H1 (cell line): Measurements from ENCODE around the gene EML1. TPM values are rescaled to one million over a fixed set of nuclear protein-coding genes. Genes with fewer than 3 reads are reported as not detected.

ENCODE experiments used
- CTCF ChIA-PET: fragments of 300-600 bp; sonication (Branson Sonifier 250); formaldehyde crosslinking; loops from one replicate; lab custom pipeline; 2021; ENCODE audit not compliant: partially characterized antibody; lab: Charles Lee
- POLR2A ChIA-PET: fragments of 300-600 bp; sonication (Branson Sonifier 250); formaldehyde crosslinking; loops from one replicate; lab custom pipeline; 2021; ENCODE audit warnings: inconsistent platforms; ENCODE audit not compliant: partially characterized antibody; lab: Charles Lee
- DNase-seq, 2 experiments: peaks; one replicate each; pipeline versions ENCODE4 v3.0.0 to v3.0.0-alpha.2; 2010 to 2022; ENCODE audit warnings: low spot score in 2 of 2, low read depth in 1 of 2, mixed read lengths in 1 of 2
- FAIRE-seq: peaks from 2 replicates; lab custom pipeline; 2011; peaks lifted over from hg19 to GRCh38; lab: Jason Lieb, UNC
- H2AFZ ChIP-seq: 2 replicates; pipeline ENCODE4 v1.8.1; 2012; ENCODE audit warnings: low read length, inconsistent platforms
- H2AK5ac ChIP-seq: 2 replicates; pipeline ENCODE4 v1.6.1; 2013; ENCODE audit warnings: low read depth, low read length
- H2BK120ac ChIP-seq: replicated peaks from 2 replicates; pipeline ENCODE3; 2013; ENCODE audit warnings: low read depth, low read length, inconsistent platforms
- H2BK12ac ChIP-seq: 2 replicates; pipeline ENCODE4 v1.6.1; 2013; ENCODE audit warnings: low read depth, low read length
- H2BK15ac ChIP-seq: 2 replicates; pipeline ENCODE4 v1.6.1; 2013; ENCODE audit warnings: low read length
- H2BK20ac ChIP-seq: 2 replicates; pipeline ENCODE4 v1.6.1; 2013; ENCODE audit warnings: low read length
- H2BK5ac ChIP-seq: 2 replicates; pipeline ENCODE4 v1.6.1; 2013; ENCODE audit warnings: low read depth, low read length
- H3K14ac ChIP-seq: 2 replicates; pipeline ENCODE4 v1.6.1; 2013; ENCODE audit warnings: inconsistent platforms; ENCODE audit not compliant: insufficient read length
- H3K18ac ChIP-seq: 2 replicates; pipeline ENCODE4 v1.6.1; 2013; ENCODE audit warnings: low read length; ENCODE audit errors: extremely low read depth
- H3K23ac ChIP-seq: 2 replicates; pipeline ENCODE4 v1.6.1; 2013; ENCODE audit warnings: inconsistent platforms; ENCODE audit not compliant: insufficient read length
- H3K23me2 ChIP-seq: 2 replicates; pipeline ENCODE4 v1.6.1; 2013; ENCODE audit warnings: low read depth, low read length
- H3K27ac ChIP-seq: 2 replicates; pipeline ENCODE4 v1.6.1; 2011; ENCODE audit warnings: low read depth, low read length, inconsistent platforms
- H3K27me3 ChIP-seq, 4 experiments: replicated peaks in 1 of 4; 1 replicate in 1 of 4; 2 replicates in 3 of 4; pipeline versions ENCODE4 v1.6.1 to v1.8.1; 2011 to 2013; ENCODE audit warnings: low read length in 3 of 4, mild to moderate bottlenecking in 3 of 4, inconsistent platforms in 2 of 4, mixed read lengths in 2 of 4, moderate library complexity in 1 of 4; ENCODE audit not compliant: control insufficient read depth in 3 of 4, insufficient read depth in 3 of 4; ENCODE audit errors: extremely low read depth in 1 of 4
- H3K36me3 ChIP-seq, 4 experiments: 2 replicates each; pipeline versions ENCODE4 v1.6.1 to v1.8.1; 2011 to 2013; ENCODE audit warnings: mild to moderate bottlenecking in 4 of 4, low read length in 3 of 4, moderate library complexity in 2 of 4, control low read depth in 1 of 4, inconsistent platforms in 1 of 4; ENCODE audit not compliant: insufficient read depth in 4 of 4, control insufficient read depth in 2 of 4
- H3K4ac ChIP-seq: replicated peaks from 2 replicates; pipeline ENCODE3; 2013; ENCODE audit warnings: low read length, low read depth, mixed read lengths, inconsistent platforms; ENCODE audit not compliant: insufficient read length
- H3K4me1 ChIP-seq, 4 experiments: replicated peaks in 1 of 4; 1 replicate in 1 of 4; 2 replicates in 3 of 4; pipeline versions ENCODE4 v1.6.1 to v1.8.1; 2011 to 2013; ENCODE audit warnings: low read length in 3 of 4, inconsistent platforms in 2 of 4, mixed read lengths in 1 of 4; ENCODE audit not compliant: insufficient read depth in 4 of 4, control insufficient read depth in 3 of 4
- H3K4me2 ChIP-seq, 2 experiments: 2 replicates each; pipeline versions ENCODE4 v1.6.1 to v1.8.1; 2011 to 2013; ENCODE audit warnings: low read depth in 2 of 2, low read length in 2 of 2, control low read depth in 1 of 2, inconsistent platforms in 1 of 2, mild to moderate bottlenecking in 1 of 2; ENCODE audit not compliant: insufficient read depth in 1 of 2
- H3K4me3 ChIP-seq, 4 experiments: fragments of 200-600, 300-600 bp in 1 of 4; sonication (generic), shearing (Covaris generic), sonication (Bioruptor Twin) in 1 of 4; 2 replicates each; pipeline versions ENCODE4 v1.5.1 to v1.8.1; 2011 to 2016; ENCODE audit warnings: low read length in 4 of 4, low read depth in 3 of 4, control low read depth in 2 of 4, inconsistent platforms in 2 of 4, mild to moderate bottlenecking in 2 of 4, mixed read lengths in 1 of 4, moderate library complexity in 1 of 4; ENCODE audit not compliant: insufficient read depth in 2 of 4; ENCODE audit errors: extremely low read depth in 1 of 4
- H3K56ac ChIP-seq: replicated peaks from 2 replicates; pipeline ENCODE3; 2013; ENCODE audit warnings: low read depth, mild to moderate bottlenecking, mixed read lengths, low read length, inconsistent platforms; ENCODE audit not compliant: insufficient read length
- H3K79me1 ChIP-seq: 2 replicates; pipeline ENCODE4 v1.6.1; 2013; ENCODE audit warnings: low read depth, low read length, control low read depth
- H3K79me2 ChIP-seq, 2 experiments: 2 replicates each; pipeline versions ENCODE4 v1.6.1 to v1.8.1; 2012 to 2013; ENCODE audit warnings: low read length in 2 of 2, mild to moderate bottlenecking in 2 of 2, inconsistent platforms in 1 of 2; ENCODE audit not compliant: insufficient read depth in 2 of 2, control insufficient read depth in 1 of 2
- H3K9ac ChIP-seq, 4 experiments: replicated peaks in 1 of 4; 1 replicate in 1 of 4; 2 replicates in 3 of 4; pipeline versions ENCODE4 v1.6.1 to v1.8.1; 2011 to 2013; ENCODE audit warnings: low read depth in 3 of 4, low read length in 3 of 4, control low read depth in 2 of 4, mild to moderate bottlenecking in 2 of 4, moderate library complexity in 2 of 4, inconsistent platforms in 1 of 4; ENCODE audit errors: extremely low read depth in 1 of 4
- H3K9me3 ChIP-seq, 2 experiments: 2 replicates each; pipeline versions ENCODE4 v1.6.1 to v1.8.1; 2012 to 2013; ENCODE audit warnings: mild to moderate bottlenecking in 2 of 2, moderate library complexity in 2 of 2, control low read depth in 1 of 2, inconsistent platforms in 1 of 2, low read depth in 1 of 2, low read length in 1 of 2, mixed read lengths in 1 of 2; ENCODE audit not compliant: insufficient read depth in 2 of 2
- H4K20me1 ChIP-seq, 2 experiments: replicated peaks in 1 of 2; 2 replicates each; pipeline versions ENCODE3 to v1.8.1; 2011 to 2013; ENCODE audit warnings: inconsistent platforms in 2 of 2, low read length in 2 of 2, mild to moderate bottlenecking in 1 of 2; ENCODE audit not compliant: insufficient read depth in 2 of 2, control insufficient read depth in 1 of 2
- H4K5ac ChIP-seq: 2 replicates; pipeline ENCODE4 v1.6.1; 2013; ENCODE audit warnings: low read length, low read depth, mixed read lengths, inconsistent platforms; ENCODE audit not compliant: insufficient read length
- H4K8ac ChIP-seq: 2 replicates; pipeline ENCODE4 v1.8.0; 2013; ENCODE audit warnings: mild to moderate bottlenecking, moderate library complexity, low read length, inconsistent platforms; ENCODE audit not compliant: insufficient read depth; ENCODE audit errors: extremely low read depth
- H4K91ac ChIP-seq: replicated peaks from 2 replicates; pipeline ENCODE3; 2013; ENCODE audit warnings: low read length, mixed read lengths, inconsistent platforms; ENCODE audit not compliant: insufficient read length
- EGR1 ChIP-seq: IDR thresholded peaks from 2 replicates; pipeline ENCODE4 v1.6.1; 2011; ENCODE audit warnings: low read depth, low read length, borderline replicate concordance
- JUN ChIP-seq: IDR thresholded peaks from 2 replicates; pipeline ENCODE4 v1.6.1; 2011; ENCODE audit warnings: low read depth, mild to moderate bottlenecking, improper control_type of control experiment, low read length
- POLR2A ChIP-seq, 2 experiments: IDR thresholded peaks; 1 replicate in 1 of 2; 2 replicates in 1 of 2; pipeline ENCODE4 v1.6.1; 2011; ENCODE audit warnings: low read depth in 2 of 2, low read length in 2 of 2, mild to moderate bottlenecking in 2 of 2; ENCODE audit errors: control extremely low read depth in 1 of 2
- RAD21 ChIP-seq, 2 experiments: IDR thresholded peaks in 1 of 2; conservative IDR thresholded peaks in 1 of 2; 2 replicates each; pipeline ENCODE4 v1.6.1; 2011; ENCODE audit warnings: low read depth in 2 of 2, low read length in 2 of 2, improper control_type of control experiment in 1 of 2, inconsistent platforms in 1 of 2, mild to moderate bottlenecking in 1 of 2, moderate library complexity in 1 of 2
- SIX5 ChIP-seq: IDR thresholded peaks from 2 replicates; pipeline ENCODE4 v1.6.1; 2011; ENCODE audit warnings: mild to moderate bottlenecking, low read depth, low read length
- SP1 ChIP-seq: IDR thresholded peaks from 2 replicates; pipeline ENCODE4 v1.6.1; 2011; ENCODE audit warnings: low read depth, low read length
- WGBS, 2 experiments: shearing (Covaris generic) in 1 of 2; methylation state at CpG; one replicate each; pipeline versions ENCODE4 v1.1.6 to v1.1.7; 2013 to 2015; ENCODE audit warnings: low lambda C conversion rate in 2 of 2, mixed read lengths in 2 of 2, inconsistent platforms in 1 of 2, low coverage in 1 of 2, missing lambda C conversion rate in 1 of 2; ENCODE audit not compliant: insufficient replicate concordance in 2 of 2, insufficient coverage in 1 of 2, insufficient read length in 1 of 2; ENCODE audit errors: extremely low coverage in 1 of 2, missing lambda C conversion rate in 1 of 2; 5-methylcytosine and 5-hydroxymethylcytosine counted together
- polyA plus RNA-seq, 7 experiments: library from polyadenylated mRNA; depleted of rRNA in 3 of 7; stranded (reverse) in 5 of 7; unstranded in 2 of 7; fragments of >200 nt in 5 of 7; fragments of 200-250 nt in 2 of 7; gene quantifications; 1 replicate in 5 of 7; 2 replicates in 1 of 7; 4 replicates in 1 of 7; pipeline versions ENCODE4 v1.2.1 to v1.2.3, GENCODE V29; 2011 to 2013; ENCODE audit warnings: missing spikeins in 2 of 7, mixed read lengths in 2 of 7
- total RNA-seq: library from RNA; stranded (reverse); fragmentation: NEBNext Ultra II Directional; extraction: Animal tissue kit (Norgen Biotek cat#: 25700); gene quantifications from 2 replicates; pipeline ENCODE4 v1.2.1, GENCODE V29; 2021
- TF ChIP-seq, protein P1 (sequence below): IDR thresholded peaks from 2 replicates; pipeline ENCODE4 v1.6.1; 2012; ENCODE audit warnings: low read length, inconsistent platforms

The EML1 gene
- total and polyA plus RNA-seq, 2 of the 8 experiments (the other 6 are each of a cell fraction or from before 2014, with no cell fraction given), result 11.1 to 24.7 TPM

GRCh38 chr14:99904506-99904905, 111.3 kb downstream of the EML1 start:
- peaks cover 0 to 28% (median 16%) of the 10 kb centered on the region in 4 experiments; a peak in 6 of 8 replicates for H3K36me3 ChIP-seq
- FAIRE-seq, result no peak
- no peak overlapping the region for H3K56ac ChIP-seq
- no peak overlapping the region for H3K9ac ChIP-seq
- H2BK120ac ChIP-seq, result no peak overlapping the region
- DNase-seq, result no peak
- H3K4me1 ChIP-seq, result no peaks in the 10 kb centered on the region
- TF ChIP-seq JUN, result no peak
- no peak for TF ChIP-seq POLR2A (IDR thresholded peaks at IDR 0.05; ENCODE audit: control extremely low read depth in 1 of 2, low read depth in 2 of 2, low read length in 2 of 2)
- TF ChIP-seq, protein P1, sequence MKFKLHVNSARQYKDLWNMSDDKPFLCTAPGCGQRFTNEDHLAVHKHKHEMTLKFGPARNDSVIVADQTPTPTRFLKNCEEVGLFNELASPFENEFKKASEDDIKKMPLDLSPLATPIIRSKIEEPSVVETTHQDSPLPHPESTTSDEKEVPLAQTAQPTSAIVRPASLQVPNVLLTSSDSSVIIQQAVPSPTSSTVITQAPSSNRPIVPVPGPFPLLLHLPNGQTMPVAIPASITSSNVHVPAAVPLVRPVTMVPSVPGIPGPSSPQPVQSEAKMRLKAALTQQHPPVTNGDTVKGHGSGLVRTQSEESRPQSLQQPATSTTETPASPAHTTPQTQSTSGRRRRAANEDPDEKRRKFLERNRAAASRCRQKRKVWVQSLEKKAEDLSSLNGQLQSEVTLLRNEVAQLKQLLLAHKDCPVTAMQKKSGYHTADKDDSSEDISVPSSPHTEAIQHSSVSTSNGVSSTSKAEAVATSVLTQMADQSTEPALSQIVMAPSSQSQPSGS, result no peak
- no peak for TF ChIP-seq EGR1
- no peak for TF ChIP-seq SP1
- TF ChIP-seq RAD21 (IDR thresholded peaks at IDR 0.05 in 1 of 2, conservative IDR thresholded peaks at IDR 0.05 in 1 of 2; ENCODE audit: low read depth in 2 of 2, low read length in 2 of 2), result no peak
- no peak for TF ChIP-seq SIX5
- no peak overlapping the region for H2AK5ac ChIP-seq
- H4K91ac ChIP-seq, result no peak overlapping the region
- ChIA-PET POLR2A (no interaction called here), CTCF (interaction anchor here (0.9 to 1.3 kb wide), 4 partner anchors 10 to 216 kb away, joined by 3 to 4 read pairs (median 4); no protein-coding TSS in a partner anchor)
- no peak overlapping the region for H2BK5ac ChIP-seq
- H3K4ac ChIP-seq, result no peak overlapping the region
- no peak overlapping the region for H3K18ac ChIP-seq
- no peak overlapping the region for H3K4me2 ChIP-seq
- H3K79me2 ChIP-seq, result no peaks in the 10 kb centered on the region
- H3K14ac ChIP-seq, result no peak overlapping the region
- H3K27me3 ChIP-seq, result no peaks in the 10 kb centered on the region
- no peaks in the 10 kb centered on the region for H4K20me1 ChIP-seq
- H3K23ac ChIP-seq, result no peak overlapping the region
- no peak overlapping the region for H2BK20ac ChIP-seq
- no peaks in the 10 kb centered on the region for H3K23me2 ChIP-seq
- H3K9me3 ChIP-seq, result peaks cover 0 to 11% of the 10 kb centered on the region in 2 experiments; a peak in 3 of 4 replicates
- no peak overlapping the region for H3K27ac ChIP-seq
- no peak overlapping the region for H3K4me3 ChIP-seq
- H4K8ac ChIP-seq, result no peak overlapping the region
- no peak overlapping the region for H2BK15ac ChIP-seq
- H4K5ac ChIP-seq, result no peak overlapping the region
- WGBS, 2 experiments, result 92% methylated on average over 2 of the region's 2 CpGs; no CpG with 5 or more reads in 1 of the 2 experiments
- H3K79me1 ChIP-seq, result no peaks in the 10 kb centered on the region
- H2AFZ ChIP-seq, result no peak overlapping the region
- H2BK12ac ChIP-seq, result no peak overlapping the region
